ENCODE data around the gene PRDM10.

The PRDM10 gene

GRCh38 chr11:129928923-129929692 lies 73.5 kb downstream of the PRDM10 start:
- TF ChIP-seq REST (IDR thresholded peaks at IDR 0.05; ENCODE audit: insufficient read depth in 1 of 2, low read depth in 2 of 2, low read length in 2 of 2) (no peak), SIN3A (IDR thresholded peaks at IDR 0.05; ENCODE audit: borderline replicate concordance, insufficient read depth, low read length) (no peak), POLR2AphosphoS5 (IDR thresholded peaks at IDR 0.05; ENCODE audit: low read depth, low read length) (no peak), FOXP2 (optimal IDR thresholded peaks at IDR 0.05; ENCODE audit: borderline replicate concordance, extremely low read depth, extremely low read length, insufficient read depth) (no peak), TAF1 (IDR thresholded peaks at IDR 0.05; ENCODE audit: borderline replicate concordance, insufficient read depth, low read length) (no peak)

GRCh38 chr11:129922674-129923073 lies 80.0 kb downstream of the PRDM10 start:
- no peak for TF ChIP-seq REST (IDR thresholded peaks at IDR 0.05; ENCODE audit: insufficient read depth in 1 of 2, low read depth in 2 of 2, low read length in 2 of 2)

GRCh38 chr11:129918361-129918760 lies 84.3 kb downstream of the PRDM10 start:
- TF ChIP-seq SIN3A (IDR thresholded peaks at IDR 0.05; ENCODE audit: borderline replicate concordance, insufficient read depth, low read length), result no peak

GRCh38 chr11:129917231-129917630 lies 85.4 kb downstream of the PRDM10 start:
- TF ChIP-seq REST (IDR thresholded peaks at IDR 0.05; ENCODE audit: insufficient read depth in 1 of 2, low read depth in 2 of 2, low read length in 2 of 2), result no peak
- TF ChIP-seq SIN3A (IDR thresholded peaks at IDR 0.05; ENCODE audit: borderline replicate concordance, insufficient read depth, low read length), result no peak
- no peak for TF ChIP-seq POLR2AphosphoS5 (IDR thresholded peaks at IDR 0.05; ENCODE audit: low read depth, low read length)
- no peak for TF ChIP-seq FOXP2 (optimal IDR thresholded peaks at IDR 0.05; ENCODE audit: borderline replicate concordance, extremely low read depth, extremely low read length, insufficient read depth)
- no peak for TF ChIP-seq TAF1 (IDR thresholded peaks at IDR 0.05; ENCODE audit: borderline replicate concordance, insufficient read depth, low read length)

GRCh38 chr11:129911298-129911697 lies 91.3 kb downstream of the PRDM10 start:
- TF ChIP-seq POLR2AphosphoS5 (IDR thresholded peaks at IDR 0.05; ENCODE audit: low read depth, low read length) (no peak), SIN3A (IDR thresholded peaks at IDR 0.05; ENCODE audit: borderline replicate concordance, insufficient read depth, low read length) (no peak), REST (IDR thresholded peaks at IDR 0.05; ENCODE audit: insufficient read depth in 1 of 2, low read depth in 2 of 2, low read length in 2 of 2) (no peak), TAF1 (IDR thresholded peaks at IDR 0.05; ENCODE audit: borderline replicate concordance, insufficient read depth, low read length) (no peak)
